Measurements from ENCODE around the gene GRIK1.

DNA sequence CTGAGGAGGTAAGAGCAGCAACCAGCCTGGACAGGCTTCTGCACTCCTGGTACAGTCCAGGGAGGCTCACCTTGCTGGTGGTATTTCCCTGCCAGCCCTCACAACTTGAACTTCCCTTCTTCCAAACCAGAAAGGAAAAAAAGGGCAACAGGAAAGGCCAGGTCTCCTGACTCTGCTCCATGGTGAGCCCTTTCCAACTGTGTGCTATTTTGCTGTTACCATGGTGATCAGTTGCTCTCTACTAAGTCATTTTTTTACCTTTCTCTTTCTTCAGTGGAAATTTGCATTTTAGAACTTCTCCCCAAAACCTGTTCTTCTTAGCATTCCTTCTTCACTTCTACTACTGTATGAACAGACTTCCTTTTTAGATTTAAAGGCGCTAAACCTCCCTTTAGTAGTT is 164.3 kb downstream of the GRIK1 start:
- TF ChIP-seq, protein P1, sequence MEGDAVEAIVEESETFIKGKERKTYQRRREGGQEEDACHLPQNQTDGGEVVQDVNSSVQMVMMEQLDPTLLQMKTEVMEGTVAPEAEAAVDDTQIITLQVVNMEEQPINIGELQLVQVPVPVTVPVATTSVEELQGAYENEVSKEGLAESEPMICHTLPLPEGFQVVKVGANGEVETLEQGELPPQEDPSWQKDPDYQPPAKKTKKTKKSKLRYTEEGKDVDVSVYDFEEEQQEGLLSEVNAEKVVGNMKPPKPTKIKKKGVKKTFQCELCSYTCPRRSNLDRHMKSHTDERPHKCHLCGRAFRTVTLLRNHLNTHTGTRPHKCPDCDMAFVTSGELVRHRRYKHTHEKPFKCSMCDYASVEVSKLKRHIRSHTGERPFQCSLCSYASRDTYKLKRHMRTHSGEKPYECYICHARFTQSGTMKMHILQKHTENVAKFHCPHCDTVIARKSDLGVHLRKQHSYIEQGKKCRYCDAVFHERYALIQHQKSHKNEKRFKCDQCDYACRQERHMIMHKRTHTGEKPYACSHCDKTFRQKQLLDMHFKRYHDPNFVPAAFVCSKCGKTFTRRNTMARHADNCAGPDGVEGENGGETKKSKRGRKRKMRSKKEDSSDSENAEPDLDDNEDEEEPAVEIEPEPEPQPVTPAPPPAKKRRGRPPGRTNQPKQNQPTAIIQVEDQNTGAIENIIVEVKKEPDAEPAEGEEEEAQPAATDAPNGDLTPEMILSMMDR (IDR thresholded peaks at IDR 0.05; ENCODE audit: borderline replicate concordance, extremely low read depth, low read length, poor library complexity, severe bottlenecking), result no peak
- TF ChIP-seq EZH2 (IDR thresholded peaks at IDR 0.05; ENCODE audit: borderline replicate concordance, low read depth, low read length, severe bottlenecking), result no peak
